ENCODE measurements around the gene MTFR1L. TPM values are rescaled to one million over a fixed set of nuclear protein-coding genes. Genes with fewer than 3 reads are reported as not detected.

MTFR1L gene
- total RNA-seq, 1 donor from 2014 or later: 46.3 TPM

GRCh38 chr1:25786887-25787759 lies 32.6 kb upstream of the MTFR1L start:
- DNase-seq (ENCODE audit: low read depth): no peak
- no peak overlapping the region for H3K4me3 ChIP-seq (ENCODE audit: low read depth, low read length)
- H3K36me3 ChIP-seq (ENCODE audit: control insufficient read depth, insufficient read depth, low read length): no peaks in the 10 kb centered on the region
- no peak for TF ChIP-seq CTCF (IDR thresholded peaks at IDR 0.05; ENCODE audit: insufficient read depth, low read length, poor library complexity, severe bottlenecking)
- H3K27me3 ChIP-seq (ENCODE audit: control insufficient read depth, insufficient read depth, low read length): no peaks in the 10 kb centered on the region

- TF ChIP-seq CTCF (IDR thresholded peaks at IDR 0.05; ENCODE audit: insufficient read depth, low read length, poor library complexity, severe bottlenecking): no peak
- H3K27me3 ChIP-seq (ENCODE audit: control insufficient read depth, insufficient read depth, low read length): no peaks in the 10 kb centered on the region
- DNase-seq (ENCODE audit: low read depth): no peak
- H3K36me3 ChIP-seq (ENCODE audit: control insufficient read depth, insufficient read depth, low read length): no peaks in the 10 kb centered on the region
- H3K4me3 ChIP-seq (ENCODE audit: low read depth, low read length): no peak overlapping the region
Measured at GRCh38 chr1:25787760-25788166, 32.0 kb upstream of the MTFR1L start.

GRCh38 chr1:25790472-25790871 lies 29.3 kb upstream of the MTFR1L start:
- no peak for DNase-seq (ENCODE audit: low read depth)
- no peak overlapping the region for H3K4me3 ChIP-seq (ENCODE audit: low read depth, low read length)
- TF ChIP-seq CTCF (IDR thresholded peaks at IDR 0.05; ENCODE audit: insufficient read depth, low read length, poor library complexity, severe bottlenecking): no peak

GRCh38 chr1:25792115-25792514 lies 27.6 kb upstream of the MTFR1L start:
- no peak for TF ChIP-seq CTCF (IDR thresholded peaks at IDR 0.05; ENCODE audit: insufficient read depth, low read length, poor library complexity, severe bottlenecking)
- Histone ChIP-seq H3K4me3 (ENCODE audit: low read depth, low read length) (no peak overlapping the region), H3K36me3 (ENCODE audit: control insufficient read depth, insufficient read depth, low read length) (no peaks in the 10 kb centered on the region), H3K27me3 (ENCODE audit: control insufficient read depth, insufficient read depth, low read length) (no peaks in the 10 kb centered on the region)
- DNase-seq (ENCODE audit: low read depth): no peak

More at GRCh38 chr1:25790472-25790871, 29.3 kb upstream of the MTFR1L start:
- H3K36me3 ChIP-seq (ENCODE audit: control insufficient read depth, insufficient read depth, low read length): no peaks in the 10 kb centered on the region
- H3K27me3 ChIP-seq (ENCODE audit: control insufficient read depth, insufficient read depth, low read length): no peaks in the 10 kb centered on the region

GRCh38 chr1:25793585-25794170 lies 26.1 kb upstream of the MTFR1L start:
- no peak for DNase-seq (ENCODE audit: low read depth)
- no peak overlapping the region for H3K4me3 ChIP-seq (ENCODE audit: low read depth, low read length)
- no peak for TF ChIP-seq CTCF (IDR thresholded peaks at IDR 0.05; ENCODE audit: insufficient read depth, low read length, poor library complexity, severe bottlenecking)

More at GRCh38 chr1:25793585-25794170, 26.1 kb upstream of the MTFR1L start:
- Histone ChIP-seq H3K36me3 (ENCODE audit: control insufficient read depth, insufficient read depth, low read length) (no peaks in the 10 kb centered on the region), H3K27me3 (ENCODE audit: control insufficient read depth, insufficient read depth, low read length) (no peaks in the 10 kb centered on the region)

All from kidney epithelial cell (primary cell).